NCI-H2196 (cell line): ENCODE data around the gene ADAMTSL3.

Experiments
- DNase-seq: peaks from one replicate; lab custom pipeline; 2025; ENCODE audit not compliant: unreplicated experiment; lab: John Stamatoyannopoulos, UW

ADAMTSL3 gene

DNA sequence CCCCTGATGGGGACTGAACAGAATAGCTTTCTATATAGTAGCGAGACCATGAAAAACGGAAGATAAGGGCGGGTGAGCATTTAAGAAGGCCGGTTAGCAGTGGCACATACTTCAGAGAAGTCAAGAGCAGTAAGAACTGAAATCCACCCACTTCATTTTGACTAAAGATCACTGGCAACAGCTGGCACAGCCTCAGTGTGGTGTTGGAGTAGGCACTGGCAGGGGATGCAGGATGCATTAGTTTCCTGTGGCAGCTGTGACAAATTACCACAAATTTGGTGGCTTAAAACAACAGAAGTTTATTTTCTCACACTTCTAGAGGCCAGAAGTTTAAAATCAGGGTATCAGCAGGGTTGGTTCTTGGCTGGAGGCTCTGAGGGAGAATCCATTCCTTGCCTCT lies 176.5 kb downstream of the ADAMTSL3 start:
- no peak for DNase-seq

DNA sequence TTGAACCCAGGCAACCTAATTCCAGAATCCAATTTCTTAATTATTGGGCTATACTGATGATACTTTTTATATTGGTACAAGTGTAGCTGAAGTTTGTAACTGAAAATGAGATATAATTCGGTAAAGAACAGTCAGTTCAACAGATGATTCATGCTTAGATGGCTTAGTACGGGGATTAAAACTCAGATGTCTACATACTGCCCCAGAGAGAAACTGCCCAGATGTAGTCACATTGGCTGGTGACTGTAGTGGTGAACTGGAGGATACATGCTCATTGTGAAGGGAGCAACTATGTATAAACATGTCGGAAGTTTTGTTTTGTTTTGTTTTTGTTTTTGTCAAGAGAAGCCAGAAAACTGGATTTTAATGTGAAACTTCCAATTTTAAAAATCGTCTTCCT lies 179.6 kb downstream of the ADAMTSL3 start:
- no peak for DNase-seq

DNA sequence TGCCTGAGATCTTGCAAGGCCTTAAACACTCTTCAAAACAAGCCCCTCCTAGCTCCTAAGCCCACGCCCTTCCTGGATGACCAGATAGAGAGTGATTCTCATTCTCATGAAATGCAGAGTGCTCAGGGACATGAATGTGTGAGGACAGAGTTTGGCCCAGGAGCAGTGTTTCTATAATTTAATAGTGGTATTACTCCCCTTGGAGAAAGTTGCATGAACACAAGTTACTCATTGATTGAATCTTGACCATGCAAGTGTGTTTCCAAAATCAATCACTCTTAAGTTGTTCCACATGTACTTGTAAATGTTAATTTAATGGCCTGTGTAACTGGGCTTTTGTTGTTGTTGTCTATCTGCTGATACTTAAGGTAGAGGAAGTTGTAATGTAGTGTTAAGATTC lies 181.6 kb downstream of the ADAMTSL3 start:
- DNase-seq = no peak

DNA sequence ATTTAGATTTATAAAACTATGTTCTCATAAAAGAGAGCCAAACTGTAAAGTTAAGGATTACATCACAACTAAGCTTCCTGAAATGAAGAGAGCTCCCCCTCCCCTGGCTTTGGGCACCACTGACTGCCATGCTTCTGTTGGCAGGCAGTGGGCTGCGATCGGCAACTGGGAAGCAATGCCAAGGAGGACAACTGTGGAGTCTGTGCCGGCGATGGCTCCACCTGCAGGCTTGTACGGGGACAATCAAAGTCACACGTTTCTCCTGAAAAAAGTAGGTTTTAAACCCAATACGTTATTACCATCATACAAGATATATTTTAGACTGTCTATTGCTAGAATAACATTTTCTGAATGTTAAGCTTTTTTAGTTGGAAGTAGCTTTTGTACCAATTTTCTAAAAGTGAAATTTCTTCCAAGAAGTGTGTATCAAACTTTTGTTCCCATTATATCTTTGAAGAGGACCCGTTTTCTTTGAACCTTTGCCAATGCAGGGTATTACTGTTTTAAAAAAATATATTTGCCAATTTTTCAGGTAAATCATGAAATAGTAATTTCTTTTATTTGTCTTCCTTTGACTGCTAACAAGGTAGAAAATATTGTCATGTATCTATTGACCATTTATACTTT lies 184.1 kb downstream of the ADAMTSL3 start:
- DNase-seq = no peak

DNA sequence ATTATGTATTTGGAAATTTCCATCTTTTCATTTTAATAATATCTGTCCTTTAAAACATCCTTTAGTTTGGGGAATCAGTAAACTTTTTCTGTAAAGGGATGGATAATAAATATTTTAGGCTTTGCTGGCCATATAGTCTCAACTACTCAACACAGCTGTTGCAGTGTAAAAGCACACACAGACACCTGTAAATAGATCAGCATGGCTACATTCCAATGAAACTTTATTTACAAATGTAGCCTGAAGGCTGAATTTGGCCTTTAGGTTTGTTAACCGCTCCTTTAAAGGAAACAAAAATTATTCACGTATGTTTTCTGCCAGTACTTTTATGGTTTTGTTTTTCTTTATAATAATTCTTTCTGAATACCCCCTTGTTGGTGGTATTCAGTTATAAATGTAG lies 184.8 kb downstream of the ADAMTSL3 start:
- DNase-seq = no peak

DNA sequence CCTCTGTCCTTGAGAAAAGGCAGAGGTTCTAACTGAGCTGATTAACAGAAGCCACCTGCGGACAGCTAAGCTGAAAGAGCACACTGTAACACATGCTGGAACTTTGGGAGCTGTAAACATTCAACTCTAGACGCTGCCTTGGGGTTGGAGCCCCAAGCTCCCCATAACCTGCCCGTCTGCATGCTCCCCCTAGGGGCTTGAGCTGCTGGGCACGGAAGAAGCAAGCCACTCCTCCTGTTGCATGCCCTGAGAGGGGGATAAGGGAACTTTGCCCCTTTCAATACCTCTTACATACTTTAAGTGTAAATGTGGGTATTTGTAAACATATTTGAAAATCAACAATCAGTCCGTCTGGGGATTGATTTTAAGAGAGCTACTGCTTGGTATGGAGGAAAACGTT lies 188.4 kb downstream of the ADAMTSL3 start:
- no peak for DNase-seq

DNA sequence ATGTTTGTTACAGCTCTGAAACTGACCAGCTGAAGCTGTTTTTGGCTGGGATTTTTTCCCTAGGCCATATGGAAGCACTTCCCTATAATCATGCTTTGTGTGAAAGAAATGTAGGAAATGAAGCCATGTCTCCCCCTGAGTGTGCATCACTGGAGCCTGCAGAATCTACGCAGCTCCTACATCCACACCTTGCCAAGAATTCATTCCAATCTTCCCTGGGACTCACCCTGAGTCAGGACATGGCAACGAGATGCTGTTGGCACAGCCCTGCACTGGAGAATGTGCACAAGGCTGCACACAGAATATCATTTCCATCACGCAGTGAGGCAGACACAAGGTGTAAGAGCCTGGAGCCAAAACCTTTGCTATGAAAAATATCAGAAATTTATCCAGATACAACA lies 189.5 kb downstream of the ADAMTSL3 start:
- no peak for DNase-seq

DNA sequence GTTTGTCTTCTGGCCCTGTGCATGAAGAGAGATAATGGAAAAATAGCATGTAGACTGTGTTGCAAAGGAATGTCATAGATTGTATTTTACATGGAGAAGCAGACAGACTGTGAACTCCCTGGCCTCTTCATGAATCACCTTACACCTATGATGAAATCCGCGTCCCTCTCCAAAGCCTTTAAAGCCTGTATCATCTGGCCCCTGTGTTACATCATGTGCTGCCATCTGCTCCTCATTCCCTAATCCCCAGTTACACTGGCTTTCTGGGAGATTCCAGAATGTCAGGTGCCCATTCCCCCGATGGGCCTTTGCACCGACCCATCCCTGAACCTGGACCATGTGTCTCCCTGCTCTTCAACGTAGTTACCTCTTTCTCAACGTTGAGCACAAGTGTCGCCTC lies 190.8 kb downstream of the ADAMTSL3 start:
- DNase-seq = no peak

DNA sequence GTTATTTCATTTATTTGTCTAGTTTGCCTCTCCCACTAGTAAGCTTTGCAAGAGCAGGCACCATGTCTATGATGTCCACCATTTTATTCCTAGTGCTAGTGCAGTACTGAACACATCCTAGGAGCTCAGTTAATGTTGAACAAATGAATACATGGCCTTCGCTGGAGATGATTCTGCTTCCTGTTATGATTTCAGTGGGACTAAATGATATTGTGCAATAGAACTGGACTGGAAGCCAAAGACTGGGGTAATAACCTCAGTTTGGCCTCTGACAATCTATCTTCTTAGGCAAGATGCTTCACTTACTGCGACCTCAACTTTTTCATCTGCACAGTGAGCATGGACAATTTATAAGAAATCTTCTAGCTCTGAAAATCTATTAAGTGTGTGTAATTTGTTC lies 191.3 kb downstream of the ADAMTSL3 start:
- DNase-seq = no peak

DNA sequence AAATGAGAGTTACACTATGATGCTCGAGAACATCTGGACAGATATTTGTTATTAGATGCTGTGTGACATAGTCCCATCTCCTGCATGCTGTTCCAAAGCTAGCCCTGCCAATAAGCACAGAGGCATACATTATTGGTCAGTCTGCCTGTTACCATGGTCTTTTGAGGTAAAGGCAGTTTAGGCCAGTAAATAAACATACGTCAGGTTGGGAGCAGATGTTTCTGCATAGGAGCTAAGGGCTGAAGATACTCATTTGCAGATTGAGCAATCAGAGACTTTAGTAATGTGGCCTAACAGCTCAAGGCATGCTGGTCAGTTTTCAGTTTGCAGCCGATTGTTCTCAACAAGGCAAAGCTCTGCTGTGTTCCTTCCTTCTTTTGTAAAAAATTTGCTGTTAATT lies 192.9 kb downstream of the ADAMTSL3 start:
- DNase-seq = no peak

DNA sequence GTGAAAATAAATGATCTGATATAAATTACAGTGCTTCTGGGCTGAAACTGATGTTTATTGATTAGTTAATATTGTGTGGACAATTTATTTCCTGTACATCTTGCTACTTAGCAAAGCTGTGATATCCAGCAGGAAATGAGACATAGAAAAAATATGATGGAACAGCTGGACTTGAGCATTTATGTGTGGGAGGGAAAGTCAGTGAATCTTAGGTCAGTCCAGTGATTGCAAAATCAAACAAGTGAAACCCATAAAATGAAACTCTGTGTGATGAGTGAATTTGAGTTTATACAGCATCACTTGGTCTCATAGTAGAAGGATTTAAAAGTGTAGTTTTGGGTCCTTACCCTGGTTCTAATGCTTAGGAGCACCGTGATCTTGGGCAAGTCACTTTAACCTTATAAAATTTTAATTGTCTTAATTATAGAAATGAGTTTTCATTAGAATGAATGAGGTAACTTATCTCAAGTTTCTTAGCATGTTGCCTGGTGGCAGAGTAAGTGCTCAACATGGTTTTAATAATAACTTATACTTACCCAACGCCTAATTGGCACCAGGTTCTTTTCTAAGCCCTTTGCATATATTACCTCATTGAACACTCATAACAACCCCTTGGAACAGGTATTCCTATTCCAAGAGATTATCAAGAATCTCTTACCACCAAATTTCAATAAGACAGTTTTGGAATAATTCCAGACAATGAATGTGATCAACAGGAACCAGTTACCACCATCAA lies 194.6 kb downstream of the ADAMTSL3 start:
- DNase-seq = no peak

DNA sequence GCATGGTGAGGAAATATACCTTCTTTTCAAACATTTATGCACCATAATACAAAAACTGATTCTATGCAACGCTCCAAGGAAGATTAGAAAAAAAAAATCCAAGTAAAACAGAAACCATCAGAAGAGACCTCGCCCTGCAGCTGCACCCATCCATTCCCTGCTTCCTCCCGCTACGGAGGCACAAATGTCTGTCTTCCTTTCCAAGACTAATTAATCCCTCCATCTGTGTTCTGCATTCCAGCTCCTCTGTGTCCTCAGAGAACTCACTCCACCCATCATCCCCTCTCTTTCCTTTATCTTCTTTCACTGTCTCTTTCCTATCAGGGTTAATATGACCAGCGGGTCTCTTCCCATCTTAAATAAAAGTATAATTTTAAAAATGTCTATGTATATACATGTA lies 196.1 kb downstream of the ADAMTSL3 start:
- DNase-seq = no peak

DNA sequence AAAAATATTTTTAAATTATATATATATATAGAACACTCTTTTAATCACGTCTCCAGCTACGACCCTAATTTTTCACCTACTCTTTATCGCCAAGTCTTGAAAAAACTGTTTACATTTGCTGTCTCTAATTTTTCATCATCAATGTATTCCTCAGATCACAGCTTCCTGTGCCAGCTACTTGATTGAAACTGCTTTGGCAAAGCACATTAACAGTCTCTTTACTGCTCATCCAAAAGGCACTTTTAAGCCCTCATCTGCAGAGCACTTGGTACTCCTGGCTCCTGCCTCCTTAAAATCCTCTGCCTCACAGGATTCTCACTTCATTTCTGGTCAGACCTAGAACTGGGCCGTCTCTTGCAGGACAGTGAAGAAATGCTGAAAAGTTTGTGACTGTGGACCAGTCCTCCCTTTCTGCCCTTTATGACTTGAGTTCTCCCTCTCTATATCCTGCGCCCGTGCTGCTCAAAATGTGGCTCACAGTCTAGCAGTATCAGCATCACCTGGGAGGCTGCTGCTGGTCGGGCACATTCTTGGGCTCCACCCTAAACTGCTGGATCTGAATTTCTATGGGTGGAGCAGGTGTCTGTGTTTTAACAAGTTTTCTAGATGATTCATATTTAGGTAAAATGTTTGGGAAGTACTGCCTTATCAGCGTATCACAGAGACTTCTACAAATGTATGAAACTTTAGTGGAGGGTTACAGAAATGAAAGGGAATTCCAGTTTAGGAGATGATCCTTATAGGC lies 196.8 kb downstream of the ADAMTSL3 start:
- DNase-seq = no peak

DNA sequence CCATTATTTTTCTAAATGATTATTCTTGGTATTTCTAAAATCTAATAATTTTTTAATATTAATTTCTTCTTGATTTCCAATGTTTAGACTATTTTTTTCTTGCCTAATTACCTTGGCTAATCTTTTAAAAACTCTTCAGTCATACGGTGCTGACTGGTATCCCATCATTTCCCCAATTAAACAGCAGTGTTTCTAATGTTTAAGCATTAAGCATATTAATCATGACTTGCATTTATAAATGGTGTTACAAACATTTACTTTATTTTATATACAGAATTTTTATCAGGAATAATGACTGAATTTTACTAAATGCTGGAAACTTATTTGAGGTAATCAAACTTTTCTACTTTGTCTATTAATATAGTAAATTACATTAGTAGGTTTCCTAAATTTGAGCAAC lies 199.3 kb downstream of the ADAMTSL3 start:
- no peak for DNase-seq

DNA sequence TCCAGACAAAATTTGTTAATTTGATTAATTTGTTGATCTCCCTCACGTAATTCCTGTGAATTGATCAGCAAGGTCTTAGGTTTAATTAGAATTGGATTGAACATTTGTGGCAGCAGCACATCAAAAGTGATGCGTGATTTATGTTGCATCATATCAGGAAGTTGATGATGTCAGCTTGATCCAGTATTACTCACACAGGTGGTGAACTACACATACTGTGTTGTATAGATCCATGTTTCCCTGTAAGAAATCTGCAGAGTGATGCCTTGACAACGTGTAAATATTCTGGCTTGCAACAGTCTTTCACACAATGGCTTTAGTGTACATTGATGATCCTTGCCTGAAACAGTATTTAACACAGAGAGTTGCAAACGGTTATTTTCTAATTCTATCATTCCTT lies 200.4 kb downstream of the ADAMTSL3 start:
- DNase-seq = no peak

DNA sequence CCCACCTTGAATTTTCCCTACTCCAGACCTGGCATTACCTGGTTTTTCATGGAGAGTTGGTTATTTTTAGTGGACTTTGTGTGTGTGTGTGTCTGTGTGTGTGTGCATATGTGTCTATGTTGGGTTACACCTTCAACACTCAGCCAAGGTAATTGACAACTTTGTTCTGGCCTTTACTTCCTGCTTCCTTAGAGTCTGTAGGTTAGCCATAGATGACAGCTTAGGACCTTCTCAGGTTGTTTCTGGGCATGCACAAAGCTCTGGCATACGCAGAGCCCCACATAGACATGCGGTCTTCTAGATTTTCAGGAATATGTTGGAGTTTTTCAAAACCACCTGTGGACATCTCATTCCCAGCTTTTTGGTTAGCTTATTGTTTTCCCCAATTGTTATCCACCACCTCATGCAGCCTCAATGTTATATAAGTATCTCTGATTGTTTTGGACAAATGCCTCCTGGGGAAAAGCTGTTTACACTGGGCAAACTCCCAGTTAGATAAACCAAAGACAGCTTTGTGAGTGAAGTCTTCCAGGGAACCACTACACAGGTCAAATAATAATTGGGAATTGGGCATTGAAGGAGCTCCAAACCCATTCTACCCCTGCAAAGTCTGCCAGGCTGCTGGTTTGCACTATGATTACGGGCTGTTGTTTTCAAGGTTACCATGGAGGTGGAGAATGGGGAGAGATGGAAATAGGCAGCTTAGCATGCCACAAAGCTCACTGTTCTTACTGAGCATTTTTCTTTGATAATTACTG lies 201.2 kb downstream of the ADAMTSL3 start:
- no peak for DNase-seq

DNA sequence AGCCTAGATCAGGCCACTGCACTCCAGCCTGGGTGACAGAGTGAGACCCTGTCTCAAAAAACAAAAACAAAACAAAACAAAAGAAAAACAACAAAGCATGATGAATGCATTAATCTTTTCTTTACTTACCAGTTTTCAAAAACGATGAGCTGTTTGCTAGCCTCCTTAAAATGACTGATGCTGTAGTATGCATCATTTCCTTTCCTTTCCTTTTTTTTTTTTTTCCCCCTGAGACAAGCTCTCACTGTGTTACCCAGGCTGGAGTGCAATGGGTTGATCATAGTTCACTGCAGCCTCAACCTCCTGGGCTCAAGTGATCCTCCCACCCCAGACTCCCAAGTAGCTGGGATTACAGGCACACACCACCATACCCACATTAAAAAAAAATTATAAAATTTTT lies 202.0 kb downstream of the ADAMTSL3 start:
- DNase-seq = no peak

DNA sequence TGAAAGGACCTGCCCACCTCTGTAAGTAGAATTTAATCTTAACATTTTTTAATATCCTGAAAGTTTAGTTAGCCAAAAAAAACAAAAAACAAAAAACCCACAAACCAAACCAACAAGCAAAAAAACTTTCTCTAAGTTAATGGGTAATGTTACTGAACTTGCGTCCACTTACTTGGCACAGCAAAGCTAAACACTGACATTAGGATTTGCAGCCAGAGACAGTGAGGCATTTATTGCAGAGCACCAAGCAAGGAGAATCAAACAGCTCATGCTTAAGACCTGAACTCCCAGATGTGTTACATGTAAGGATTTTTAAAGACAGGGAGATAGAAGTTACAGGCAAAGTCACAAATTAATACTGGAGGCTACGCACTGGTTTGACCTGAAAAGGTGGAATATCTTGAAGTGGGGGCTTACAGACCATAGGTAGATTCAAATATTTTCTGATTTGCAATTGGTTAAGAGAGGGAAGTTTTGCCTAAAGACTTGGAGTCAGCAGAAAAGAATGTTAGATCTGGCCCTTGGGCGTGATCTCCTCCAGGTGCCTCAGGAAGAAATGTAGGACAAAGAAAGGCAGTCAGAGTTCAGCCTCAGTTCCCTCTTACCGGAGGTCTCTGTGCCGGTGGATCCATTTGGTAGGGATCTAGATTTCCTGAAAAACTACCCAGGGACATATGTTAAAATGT lies 205.0 kb downstream of the ADAMTSL3 start:
- DNase-seq = no peak

DNA sequence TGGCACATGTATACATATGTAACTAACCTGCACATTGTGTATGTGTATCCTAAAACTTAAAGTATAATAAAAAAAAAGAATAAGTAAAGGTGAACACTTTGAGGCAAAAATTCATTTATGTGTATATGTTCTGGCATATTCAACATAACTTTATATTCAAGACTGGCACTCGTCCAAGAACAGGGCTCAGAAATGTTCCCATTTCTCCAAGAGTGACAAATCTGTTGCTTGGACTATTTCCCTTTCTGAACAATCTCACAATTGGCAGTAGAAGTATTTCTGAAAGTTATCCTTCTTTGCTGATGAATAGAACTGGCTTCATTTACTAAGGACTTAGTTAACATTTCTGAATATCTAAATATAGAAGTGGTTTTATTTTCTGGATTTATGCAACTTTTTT lies 212.8 kb downstream of the ADAMTSL3 start:
- no peak for DNase-seq

DNA sequence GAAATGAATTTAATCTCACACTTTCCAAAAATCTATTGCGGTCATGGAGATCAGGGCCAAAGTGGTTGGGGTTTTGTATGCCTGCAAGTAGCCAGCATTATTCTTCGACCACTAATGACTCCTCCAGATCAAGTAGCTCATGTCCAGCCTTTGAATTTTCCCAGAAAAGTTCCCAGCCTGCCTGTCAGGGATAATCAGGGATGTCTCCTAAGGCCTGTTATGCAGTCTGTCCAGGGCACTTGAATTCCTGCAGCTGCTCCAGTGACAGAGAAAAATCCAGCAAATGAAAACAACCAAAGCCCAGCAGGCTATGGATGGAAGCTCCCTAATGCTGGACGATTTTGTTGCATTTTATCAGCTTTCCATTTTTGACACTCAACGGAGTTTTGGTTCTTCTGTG lies 215.4 kb downstream of the ADAMTSL3 start:
- DNase-seq = no peak
